C4-2B (cell line): Measurements from ENCODE around the gene AGXT2.

Experiments used
- ZFX ChIP-seq: fragments of 450-650 bp; IDR thresholded peaks from 2 replicates; pipeline ENCODE4 v1.6.1; 2017
- TF ChIP-seq, protein P1 (sequence below): fragments of 450-650 bp; conservative IDR thresholded peaks from 2 replicates; pipeline ENCODE4 v1.5.1; 2017; ENCODE audit warnings: mild to moderate bottlenecking

DNA sequence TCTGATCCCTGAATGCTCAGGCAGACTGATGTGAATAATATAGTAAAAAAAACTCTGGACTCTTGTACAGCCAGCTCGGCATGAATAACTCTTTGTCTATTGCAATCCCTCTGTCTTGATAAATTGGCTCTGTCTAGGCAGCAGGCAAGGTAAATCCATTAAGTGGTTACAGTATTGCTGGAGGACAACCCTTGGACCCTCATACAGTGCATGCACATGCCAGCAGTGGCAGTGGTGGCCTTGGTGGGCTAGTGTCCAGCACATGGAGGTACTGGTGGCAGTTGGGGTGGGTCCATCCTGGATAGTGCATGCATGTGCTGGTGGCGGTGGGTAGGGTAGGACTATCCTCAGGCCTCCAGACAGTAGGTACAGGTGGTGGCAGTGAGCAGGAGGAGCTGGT is 79.5 kb downstream of the AGXT2 start:
- TF ChIP-seq, protein P1, sequence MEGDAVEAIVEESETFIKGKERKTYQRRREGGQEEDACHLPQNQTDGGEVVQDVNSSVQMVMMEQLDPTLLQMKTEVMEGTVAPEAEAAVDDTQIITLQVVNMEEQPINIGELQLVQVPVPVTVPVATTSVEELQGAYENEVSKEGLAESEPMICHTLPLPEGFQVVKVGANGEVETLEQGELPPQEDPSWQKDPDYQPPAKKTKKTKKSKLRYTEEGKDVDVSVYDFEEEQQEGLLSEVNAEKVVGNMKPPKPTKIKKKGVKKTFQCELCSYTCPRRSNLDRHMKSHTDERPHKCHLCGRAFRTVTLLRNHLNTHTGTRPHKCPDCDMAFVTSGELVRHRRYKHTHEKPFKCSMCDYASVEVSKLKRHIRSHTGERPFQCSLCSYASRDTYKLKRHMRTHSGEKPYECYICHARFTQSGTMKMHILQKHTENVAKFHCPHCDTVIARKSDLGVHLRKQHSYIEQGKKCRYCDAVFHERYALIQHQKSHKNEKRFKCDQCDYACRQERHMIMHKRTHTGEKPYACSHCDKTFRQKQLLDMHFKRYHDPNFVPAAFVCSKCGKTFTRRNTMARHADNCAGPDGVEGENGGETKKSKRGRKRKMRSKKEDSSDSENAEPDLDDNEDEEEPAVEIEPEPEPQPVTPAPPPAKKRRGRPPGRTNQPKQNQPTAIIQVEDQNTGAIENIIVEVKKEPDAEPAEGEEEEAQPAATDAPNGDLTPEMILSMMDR, result no peak
- TF ChIP-seq ZFX, result no peak
